Hippocampal formation (tissue), 2 donors: ENCODE results near the gene PPP6R1.

Experiments used
- DNase-seq, 2 donors: peaks; one replicate each; lab custom pipeline; 2025; lab: John Stamatoyannopoulos, UW

The PPP6R1 gene

DNA sequence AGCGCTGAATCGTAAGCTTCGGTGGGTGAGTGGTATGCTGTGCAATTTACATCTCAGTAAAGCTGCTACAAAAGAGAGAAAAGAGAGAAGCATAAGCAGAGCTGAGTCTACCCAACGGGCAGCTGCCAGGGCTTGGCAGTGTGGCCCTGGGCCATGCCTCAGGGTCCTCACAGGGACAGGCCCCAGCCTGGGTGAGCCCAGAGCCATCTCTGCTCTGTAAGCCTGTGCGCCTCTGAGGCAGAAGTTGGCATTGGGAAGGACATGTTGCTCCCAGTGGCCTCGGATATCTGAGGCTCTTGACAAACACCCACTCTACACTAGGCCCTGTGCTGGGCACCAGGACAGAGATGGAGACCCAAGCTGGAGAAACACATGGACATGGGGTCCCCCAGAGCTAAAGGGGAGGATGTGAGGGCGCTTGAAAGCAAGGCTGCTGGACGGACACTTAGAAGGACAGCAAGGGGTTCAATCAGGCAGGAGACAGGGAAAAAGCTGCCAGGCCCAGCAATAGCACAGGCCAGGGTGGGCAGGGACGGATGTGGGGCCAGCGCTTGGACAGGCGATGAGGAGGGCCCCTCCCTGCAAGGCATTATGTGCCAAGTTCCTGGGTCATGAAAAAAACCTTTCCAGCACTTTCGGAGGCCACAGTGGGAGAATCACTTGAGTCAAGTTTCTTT is 14.7 kb downstream of the PPP6R1 start:
- no peak for DNase-seq

DNA sequence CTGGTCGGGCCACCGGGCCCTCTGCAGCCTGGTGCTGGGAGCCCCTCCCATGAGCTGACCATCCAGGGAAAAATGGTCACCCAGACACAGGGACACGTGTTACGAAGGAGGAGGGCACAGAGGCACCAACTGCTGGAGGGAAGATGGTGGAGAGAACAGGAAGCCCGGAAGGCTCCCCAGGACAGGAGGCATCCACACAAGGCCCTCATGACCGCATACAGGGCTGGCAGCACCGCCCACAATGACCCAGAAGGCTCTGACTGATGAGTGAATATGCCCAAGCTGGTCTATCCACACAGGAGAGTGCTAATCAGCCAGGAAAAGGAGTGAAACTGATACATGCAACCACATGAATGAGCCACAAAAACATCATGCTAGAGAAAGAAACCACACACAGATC is 16.3 kb downstream of the PPP6R1 start:
- DNase-seq, result no peak

DNA sequence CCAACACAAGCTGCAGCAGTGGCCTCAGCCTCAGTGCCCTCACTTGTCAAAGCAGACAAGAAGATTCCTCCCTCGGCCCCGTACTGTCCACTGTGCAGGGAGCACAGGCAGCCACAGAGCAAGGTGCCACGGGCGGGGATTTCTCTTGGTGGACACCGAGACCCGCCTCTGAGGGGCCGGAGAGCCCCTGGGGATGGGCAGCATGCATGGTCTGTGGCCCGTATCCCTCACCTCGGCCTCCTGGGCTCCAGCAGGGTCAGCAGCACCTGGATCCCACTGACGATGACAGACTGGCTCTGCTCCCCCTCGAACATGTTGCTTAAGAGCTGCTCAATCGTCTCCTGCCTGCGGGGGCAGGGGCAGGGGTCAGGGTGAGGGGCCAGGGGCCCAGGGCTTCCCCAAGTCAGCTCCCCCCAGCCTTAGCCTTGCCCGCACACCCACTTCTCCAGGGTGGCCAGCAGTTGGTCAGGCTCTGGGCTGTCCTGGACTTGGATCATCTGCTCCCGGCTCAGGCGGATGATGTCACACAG is 16.8 kb downstream of the PPP6R1 start:
- DNase-seq, result no peak

GRCh38 chr19:55241143-55241934 is 17.5 kb downstream of the PPP6R1 start:
- no peak for DNase-seq

- no peak for DNase-seq
Measured at GRCh38 chr19:55240713-55241020, 18.1 kb downstream of the PPP6R1 start.

GRCh38 chr19:55239004-55239403 is 19.8 kb downstream of the PPP6R1 start:
- no peak for DNase-seq

DNA sequence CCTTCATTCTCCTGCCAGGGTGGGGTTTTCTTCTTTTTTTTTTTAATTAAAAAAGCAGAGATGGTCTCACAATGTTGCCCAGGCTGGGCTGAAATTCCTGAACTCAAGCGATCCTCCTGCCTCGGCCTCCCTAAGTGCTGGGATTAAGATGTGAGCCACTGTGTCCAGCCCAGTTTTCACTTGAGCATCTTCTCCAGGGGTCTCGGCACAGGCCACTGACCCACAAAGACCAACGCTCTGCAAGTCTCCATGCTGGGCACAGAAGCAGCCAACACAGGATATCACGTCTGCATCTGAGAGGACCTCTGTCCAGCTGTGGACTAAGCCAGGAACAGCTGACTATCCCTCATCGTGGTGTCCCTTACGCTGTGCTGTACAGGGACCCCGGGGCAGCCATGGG is 20.8 kb downstream of the PPP6R1 start:
- DNase-seq, result no peak

DNA sequence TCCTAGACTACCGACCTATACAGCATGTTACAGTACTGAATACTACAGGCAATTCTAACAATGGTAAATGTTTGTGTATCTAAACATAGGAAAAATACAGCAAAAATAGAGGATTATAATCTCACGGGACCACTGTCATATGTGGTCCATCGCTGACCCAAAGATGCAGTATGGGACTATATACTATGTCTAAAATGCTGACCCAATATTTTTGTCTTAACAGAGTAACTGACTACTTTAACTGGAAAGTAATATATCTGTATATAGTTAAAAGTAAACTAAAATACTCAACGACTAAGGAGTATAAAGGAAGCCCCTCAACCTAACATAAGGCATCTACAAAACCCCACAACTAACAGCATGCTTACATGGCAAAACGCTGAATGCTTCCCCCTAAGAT is 25.8 kb downstream of the PPP6R1 start:
- no peak for DNase-seq

- DNase-seq, result no peak
Measured at GRCh38 chr19:55232286-55232602, 26.6 kb downstream of the PPP6R1 start.

DNA sequence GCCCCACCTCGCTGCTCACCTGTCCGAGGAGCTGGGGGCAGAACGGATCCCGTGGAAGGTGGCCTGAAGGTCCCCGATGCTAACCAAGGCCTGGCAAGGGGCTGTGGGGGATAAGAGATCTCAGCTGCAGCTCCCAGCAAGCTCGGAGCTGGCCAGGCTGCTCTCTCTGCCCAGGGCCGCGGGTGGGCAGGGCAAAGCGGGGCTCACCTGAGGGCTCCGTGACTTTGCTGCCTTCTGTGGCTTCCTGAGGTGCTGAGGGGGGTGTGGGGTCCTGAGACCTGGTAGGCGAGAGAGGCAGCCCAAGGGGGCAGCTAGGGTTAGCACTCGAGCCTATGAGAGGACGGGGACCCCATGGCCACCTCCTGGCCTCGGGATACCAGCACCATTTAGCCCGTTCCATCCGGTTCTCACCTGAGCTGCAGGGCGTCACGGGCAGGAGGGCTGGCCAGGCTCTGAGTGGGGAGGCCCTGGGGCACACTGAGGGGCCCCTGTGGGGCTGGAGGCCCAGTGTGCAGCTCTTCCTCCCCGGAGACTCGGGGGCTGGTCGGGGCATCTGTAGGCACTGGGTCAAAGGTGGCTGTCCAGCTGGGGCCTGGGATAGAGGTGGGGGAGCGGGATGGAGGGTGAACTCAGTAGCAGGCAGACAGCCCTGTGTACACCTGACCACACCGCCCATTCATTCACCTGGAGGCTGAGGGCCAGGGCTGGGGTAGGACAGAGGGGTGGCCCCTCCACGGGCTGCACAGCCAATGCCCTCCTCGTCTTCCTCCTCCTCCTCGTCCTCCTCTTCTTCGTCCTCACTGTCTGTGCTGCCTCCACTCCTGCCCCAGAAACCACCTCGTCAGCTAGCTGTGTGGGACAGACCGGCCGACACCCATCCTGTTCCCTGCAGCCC is 27.2 kb downstream of the PPP6R1 start:
- no peak for DNase-seq

GRCh38 chr19:55230780-55231179 is 28.0 kb downstream of the PPP6R1 start:
- no peak for DNase-seq

GRCh38 chr19:55230329-55230728 is 28.5 kb downstream of the PPP6R1 start:
- no peak for DNase-seq

- DNase-seq, result no peak
Measured at GRCh38 chr19:55229789-55230182, 29.0 kb downstream of the PPP6R1 start.

GRCh38 chr19:55229145-55229788 is 29.6 kb downstream of the PPP6R1 start:
- DNase-seq, result no peak

DNA sequence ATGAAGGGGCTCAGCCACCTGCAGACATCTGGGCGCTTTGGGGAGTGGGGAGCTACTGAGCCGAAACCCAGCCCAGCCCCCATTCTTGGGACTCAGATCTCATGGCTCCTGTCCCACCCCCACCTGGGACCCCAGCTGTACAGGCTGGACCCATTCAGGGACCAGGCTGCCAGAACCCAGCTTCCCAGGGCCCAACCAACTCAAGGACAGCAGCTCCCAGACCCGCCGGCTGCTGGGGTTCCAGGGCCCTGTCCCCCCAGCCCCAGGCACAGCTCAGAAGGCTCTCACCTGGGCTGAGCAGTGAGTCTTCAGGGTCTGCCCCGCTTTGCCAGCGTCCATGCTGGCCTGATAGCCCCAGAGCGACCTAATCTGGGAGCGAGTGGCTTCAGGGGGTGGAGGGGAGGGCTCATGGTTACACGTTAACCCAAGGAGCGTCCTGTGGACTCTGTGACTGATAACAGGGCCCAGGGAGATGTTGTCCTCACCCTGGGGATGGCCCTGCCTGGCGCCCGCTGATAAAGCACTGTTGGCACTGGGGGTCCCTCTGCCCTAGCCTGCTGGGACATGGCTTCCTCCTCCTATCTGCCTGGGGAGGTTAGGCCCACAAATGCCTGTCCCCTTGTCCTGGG is 30.3 kb downstream of the PPP6R1 start, which contains the start of gene TMEM86B:
Gene TMEM86B, minus strand, starts transcription at position 361 of the 629 bp plus-strand sequence. Its CDS starts 22 bp downstream, at position 339.
- DNase-seq, result no peak

GRCh38 chr19:55228015-55228391 is 30.8 kb downstream of the PPP6R1 start:
- no peak for DNase-seq

GRCh38 chr19:55227241-55228014 is 31.4 kb downstream of the PPP6R1 start:
- no peak for DNase-seq

- DNase-seq, result no peak
Measured at GRCh38 chr19:55226788-55227187, 32.0 kb downstream of the PPP6R1 start.

- no peak for DNase-seq
Measured at GRCh38 chr19:55226273-55226672, 32.5 kb downstream of the PPP6R1 start.

GRCh38 chr19:55225415-55225958 is 33.3 kb downstream of the PPP6R1 start:
- DNase-seq, result no peak
